Measurements from ENCODE around the gene ERC2. TPM values are rescaled to one million over a fixed set of nuclear protein-coding genes. Genes with fewer than 3 reads are reported as not detected.

ERC2 gene
- total RNA-seq, 2 experiments from 2014 or later: not detected

- Histone ChIP-seq H3K9me2 (ENCODE audit: insufficient read depth, low read length) (no peaks in the 10 kb centered on the region), H3K4me3 (ENCODE audit: low read depth, low read length, poor library complexity, severe bottlenecking) (no peak overlapping the region), H2AFZ (ENCODE audit: low read length) (no peak overlapping the region), H3K79me2 (ENCODE audit: insufficient read depth, low read depth, low read length) (no peaks in the 10 kb centered on the region), H3K4me1 (ENCODE audit: insufficient read depth, low read length, poor library complexity, severe bottlenecking) (peaks cover 8% of the 10 kb centered on the region), H3K4me2 (ENCODE audit: low read length) (no peak overlapping the region), H4K20me1 (ENCODE audit: insufficient read depth, low read length) (no peaks in the 10 kb centered on the region), H3K27ac (ENCODE audit: low read depth, low read length, poor library complexity, severe bottlenecking) (no peak overlapping the region), H3K9me3 (ENCODE audit: low read length) (no peaks in the 10 kb centered on the region), H3K36me3 (ENCODE audit: insufficient read depth, low read length) (no peaks in the 10 kb centered on the region)
- BruUV-seq (replicated peaks): no TSS peak
- intact Hi-C loops (cut with micrococcal nuclease; ENCODE audit: unreplicated experiment): loop anchor here (5.0 kb wide), 1 partner anchor 214 kb away; no protein-coding TSS in a partner anchor
- TF ChIP-seq CTCF (conservative IDR thresholded peaks at IDR 0.05; ENCODE audit: low read length) (no peak), EZH2phosphoT487 (IDR thresholded peaks at IDR 0.05; ENCODE audit: borderline replicate concordance, low read depth, low read length) (no peak)
- DNase-seq (ENCODE audit: low spot score): no peak
- ChIA-PET POLR2A (interaction anchor here (0.6 to 0.7 kb wide), 2 partner anchors 247 to 965 kb away, joined by 3 to 4 read pairs; no protein-coding TSS in a partner anchor), CTCF (ENCODE audit: unreplicated experiment) (no interaction called here)
Measured at GRCh38 chr3:55507808-55508207, 960.5 kb downstream of the ERC2 start.

- no TSS peak for BruUV-seq (replicated peaks)
Measured at GRCh38 chr3:55505776-55506175, 962.5 kb downstream of the ERC2 start.

More at GRCh38 chr3:55505776-55506175, 962.5 kb downstream of the ERC2 start:
- Histone ChIP-seq H3K9me3 (ENCODE audit: low read length) (no peaks in the 10 kb centered on the region), H3K4me3 (ENCODE audit: low read depth, low read length, poor library complexity, severe bottlenecking) (no peak overlapping the region), H3K36me3 (ENCODE audit: insufficient read depth, low read length) (no peaks in the 10 kb centered on the region), H3K4me2 (ENCODE audit: low read length) (no peak overlapping the region), H2AFZ (ENCODE audit: low read length) (no peak overlapping the region), H3K79me2 (ENCODE audit: insufficient read depth, low read depth, low read length) (no peaks in the 10 kb centered on the region), H3K4me1 (ENCODE audit: insufficient read depth, low read length, poor library complexity, severe bottlenecking) (peaks cover 8% of the 10 kb centered on the region), H3K9me2 (ENCODE audit: insufficient read depth, low read length) (no peaks in the 10 kb centered on the region), H4K20me1 (ENCODE audit: insufficient read depth, low read length) (no peaks in the 10 kb centered on the region), H3K27ac (ENCODE audit: low read depth, low read length, poor library complexity, severe bottlenecking) (no peak overlapping the region)
- CTCF ChIA-PET (ENCODE audit: unreplicated experiment): no interaction called here
- TF ChIP-seq EZH2phosphoT487 (IDR thresholded peaks at IDR 0.05; ENCODE audit: borderline replicate concordance, low read depth, low read length) (no peak), CTCF (conservative IDR thresholded peaks at IDR 0.05; ENCODE audit: low read length) (no peak)
- intact Hi-C loops (cut with micrococcal nuclease; ENCODE audit: unreplicated experiment): loop anchor here (5.0 kb wide), 1 partner anchor 217 kb away; no protein-coding TSS in a partner anchor
- DNase-seq (ENCODE audit: low spot score): no peak
- POLR2A ChIA-PET: no interaction called here

All from OCI-LY7 (cell line).